Gastroesophageal sphincter (tissue), 3 donors: ENCODE measurements around the gene KCTD1.

Experiments
- EP300 ChIP-seq: sonication (generic); formaldehyde crosslinking; IDR thresholded peaks from one replicate; pipeline ENCODE4 v1.6.1; 2017; ENCODE audit warnings: antibody characterized with exemption, mild to moderate bottlenecking
- POLR2A ChIP-seq, 2 donors: fragments of 450-650 bp; IDR thresholded peaks; one replicate each; pipeline ENCODE4 v1.6.1; 2017; ENCODE audit warnings: antibody characterized with exemption in 2 of 2, mild to moderate bottlenecking in 2 of 2, moderate library complexity in 1 of 2
- POLR2AphosphoS5 ChIP-seq: sonication (generic); formaldehyde crosslinking; IDR thresholded peaks from one replicate; pipeline ENCODE4 v1.6.1; 2017; ENCODE audit warnings: antibody characterized with exemption
- TF ChIP-seq, protein P1 (sequence below), 4 experiments: fragments of 200-600 bp in 2 of 4; fragments of 450-650 bp in 2 of 4; sonication (generic) in 1 of 4; IDR thresholded peaks; one replicate each; pipeline ENCODE4 v1.5.1; 2017 to 2019; ENCODE audit warnings: antibody characterized with exemption in 4 of 4, mild to moderate bottlenecking in 2 of 4, moderate library complexity in 2 of 4

DNA sequence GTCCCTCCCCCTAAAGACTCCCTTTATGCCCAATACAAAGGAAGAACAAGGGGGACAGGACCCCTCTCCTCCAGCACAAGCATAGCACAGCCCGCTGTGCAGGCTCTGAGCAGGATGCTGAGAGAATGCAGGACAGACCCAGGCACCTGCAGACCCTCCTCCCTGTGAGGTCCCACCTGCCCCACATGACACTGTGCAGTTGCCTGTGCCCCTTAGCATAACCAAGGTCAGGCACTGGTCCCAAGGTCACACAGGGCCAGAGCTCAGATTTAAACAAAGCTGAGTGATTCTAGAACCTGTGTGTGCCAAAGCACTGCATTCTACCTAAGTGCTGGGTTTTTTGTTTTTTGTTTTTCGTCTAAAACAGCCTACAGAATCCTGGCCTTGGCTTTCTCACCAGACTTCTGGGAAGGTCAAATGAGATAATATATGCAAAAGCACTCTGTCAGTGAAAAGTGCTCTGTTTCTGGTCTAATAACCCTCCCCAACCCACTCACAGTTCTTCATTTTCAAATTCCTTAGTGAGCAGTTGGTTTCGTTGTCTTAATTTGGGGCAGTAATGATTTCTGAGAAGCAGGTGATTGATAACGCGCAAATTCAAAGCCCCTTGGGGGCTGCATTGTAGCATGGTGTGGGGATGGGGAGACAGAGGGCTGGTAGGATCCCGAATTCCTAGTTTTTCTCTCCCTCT is 125.7 kb downstream of the KCTD1 start:
- TF ChIP-seq, protein P1, sequence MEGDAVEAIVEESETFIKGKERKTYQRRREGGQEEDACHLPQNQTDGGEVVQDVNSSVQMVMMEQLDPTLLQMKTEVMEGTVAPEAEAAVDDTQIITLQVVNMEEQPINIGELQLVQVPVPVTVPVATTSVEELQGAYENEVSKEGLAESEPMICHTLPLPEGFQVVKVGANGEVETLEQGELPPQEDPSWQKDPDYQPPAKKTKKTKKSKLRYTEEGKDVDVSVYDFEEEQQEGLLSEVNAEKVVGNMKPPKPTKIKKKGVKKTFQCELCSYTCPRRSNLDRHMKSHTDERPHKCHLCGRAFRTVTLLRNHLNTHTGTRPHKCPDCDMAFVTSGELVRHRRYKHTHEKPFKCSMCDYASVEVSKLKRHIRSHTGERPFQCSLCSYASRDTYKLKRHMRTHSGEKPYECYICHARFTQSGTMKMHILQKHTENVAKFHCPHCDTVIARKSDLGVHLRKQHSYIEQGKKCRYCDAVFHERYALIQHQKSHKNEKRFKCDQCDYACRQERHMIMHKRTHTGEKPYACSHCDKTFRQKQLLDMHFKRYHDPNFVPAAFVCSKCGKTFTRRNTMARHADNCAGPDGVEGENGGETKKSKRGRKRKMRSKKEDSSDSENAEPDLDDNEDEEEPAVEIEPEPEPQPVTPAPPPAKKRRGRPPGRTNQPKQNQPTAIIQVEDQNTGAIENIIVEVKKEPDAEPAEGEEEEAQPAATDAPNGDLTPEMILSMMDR (IDR thresholded peaks at IDR 0.05), result no peak
- no peak for TF ChIP-seq POLR2AphosphoS5
- no peak for TF ChIP-seq EP300
- no peak for TF ChIP-seq POLR2A (IDR thresholded peaks at IDR 0.05)
